Stimulated activated CD8-positive, alpha-beta memory T cell treated with anti-CD3 and anti-CD28 coated beads, Interleukin-4, amount 100 ng/mL, for 1 hour (primary cell): ENCODE data around the gene TNS3.

Experiments used
- DNase-seq, 2 donors: peaks; one replicate each; pipeline ENCODE4 v3.0.0-alpha.2; 2020; ENCODE audit warnings: low read depth in 2 of 2, low spot score in 1 of 2

The TNS3 gene

GRCh38 chr7:47582764-47583738 lies 1.1 kb upstream of the TNS3 start:
- no peak for DNase-seq

GRCh38 chr7:47581438-47581803 lies 490 bp downstream of the TNS3 start:
- no peak for DNase-seq

GRCh38 chr7:47580811-47581331 lies 1.0 kb downstream of the TNS3 start:
- no peak for DNase-seq

- DNase-seq: no peak
These were observed 1.7 kb downstream of the TNS3 start for GRCh38 chr7:47580175-47580706.

- DNase-seq: no peak
These were observed 2.5 kb downstream of the TNS3 start for GRCh38 chr7:47579458-47579857.

GRCh38 chr7:47578579-47579270 lies 3.2 kb downstream of the TNS3 start:
- DNase-seq: no peak

GRCh38 chr7:47577321-47577919 lies 4.5 kb downstream of the TNS3 start:
- DNase-seq: no peak

- no peak for DNase-seq
These were observed 5.0 kb downstream of the TNS3 start for GRCh38 chr7:47576866-47577306.

- no peak for DNase-seq
These were observed 5.7 kb downstream of the TNS3 start for GRCh38 chr7:47576031-47576865.

- no peak for DNase-seq
These were observed 7.2 kb downstream of the TNS3 start for GRCh38 chr7:47574482-47575329.

- no peak for DNase-seq
These were observed 8.0 kb downstream of the TNS3 start for GRCh38 chr7:47573758-47574481.

- DNase-seq: no peak
These were observed 8.8 kb downstream of the TNS3 start for GRCh38 chr7:47572939-47573757.

- DNase-seq: no peak
These were observed 9.8 kb downstream of the TNS3 start for GRCh38 chr7:47572094-47572445.

GRCh38 chr7:47571331-47572093 lies 10.4 kb downstream of the TNS3 start:
- DNase-seq: no peak

GRCh38 chr7:47570649-47571050 lies 11.3 kb downstream of the TNS3 start:
- no peak for DNase-seq

GRCh38 chr7:47568547-47568946 lies 13.4 kb downstream of the TNS3 start:
- DNase-seq: no peak

- no peak for DNase-seq
These were observed 13.9 kb downstream of the TNS3 start for GRCh38 chr7:47568056-47568455.
